Activated CD8-positive, alpha-beta memory T cell treated with anti-CD3 and anti-CD28 coated beads, Interleukin-2, amount 50 U/mL, for 1 hour (primary cell): ENCODE data around the gene ANXA8.
"Not testable (repeated sequence)": the region's sequence is repeated elsewhere in the genome, so short reads cannot be mapped to it uniquely, and the experiment has no call there.

Source experiments
- DNase-seq: peaks from one replicate; pipeline ENCODE4 v3.0.0-alpha.2; 2020; ENCODE audit errors: extremely low read depth

ANXA8 gene

GRCh38 chr10:47483923-47484322, at the start of gene ANXA8:
ANXA8 (minus strand) TSS chr10:47484115; CDS start chr10:47483933, 182 bp downstream.
- DNase-seq = not testable (repeated sequence)

- DNase-seq = not testable (repeated sequence)
Measured at GRCh38 chr10:47523475-47523874, 39.6 kb upstream of the ANXA8 start, which contains the start of gene AGAP9. AGAP9 (minus strand) TSS chr10:47523638; CDS start chr10:47523526, 112 bp downstream.

DNA sequence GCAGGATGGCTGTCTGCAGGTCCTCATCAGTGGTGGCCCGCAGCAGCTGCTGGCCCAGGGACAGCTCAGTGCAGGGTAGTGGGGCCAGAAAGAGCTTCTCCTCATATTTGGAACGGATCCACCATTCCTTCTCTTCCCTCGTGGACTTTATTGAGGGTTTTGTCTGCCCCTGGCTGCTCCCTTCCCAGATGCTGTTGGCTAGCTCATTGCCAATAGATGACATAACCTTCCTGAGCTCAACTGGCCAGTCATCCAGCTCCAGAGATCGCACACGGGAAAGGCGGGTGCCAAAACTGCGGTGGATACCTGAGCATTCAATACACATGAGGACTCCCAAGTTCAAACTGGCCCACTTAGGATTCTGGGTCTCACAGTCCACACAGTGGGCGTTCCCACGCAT, 18.4 kb upstream of the ANXA8 start:
- DNase-seq = not testable (repeated sequence)

DNA sequence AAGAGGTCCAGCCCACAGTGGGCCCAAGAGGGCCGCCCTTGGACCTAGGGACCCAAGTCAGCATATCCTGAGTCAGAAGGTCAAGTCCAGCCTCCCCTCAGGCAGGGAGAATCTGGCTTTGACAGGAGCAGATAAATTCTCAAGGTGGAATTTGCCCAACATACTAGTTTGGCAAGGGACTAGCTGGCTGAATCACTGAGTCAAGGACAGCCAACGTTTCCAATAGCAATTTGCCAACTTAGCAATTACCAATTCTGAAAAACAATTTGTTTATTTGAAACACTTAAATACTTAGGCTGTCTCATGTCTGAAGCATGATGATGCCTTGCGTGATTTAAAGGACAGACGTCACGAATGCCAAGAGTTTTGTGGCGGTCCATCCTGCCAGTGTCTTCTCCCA, 10.3 kb upstream of the ANXA8 start:
- not testable (repeated sequence) for DNase-seq

DNA sequence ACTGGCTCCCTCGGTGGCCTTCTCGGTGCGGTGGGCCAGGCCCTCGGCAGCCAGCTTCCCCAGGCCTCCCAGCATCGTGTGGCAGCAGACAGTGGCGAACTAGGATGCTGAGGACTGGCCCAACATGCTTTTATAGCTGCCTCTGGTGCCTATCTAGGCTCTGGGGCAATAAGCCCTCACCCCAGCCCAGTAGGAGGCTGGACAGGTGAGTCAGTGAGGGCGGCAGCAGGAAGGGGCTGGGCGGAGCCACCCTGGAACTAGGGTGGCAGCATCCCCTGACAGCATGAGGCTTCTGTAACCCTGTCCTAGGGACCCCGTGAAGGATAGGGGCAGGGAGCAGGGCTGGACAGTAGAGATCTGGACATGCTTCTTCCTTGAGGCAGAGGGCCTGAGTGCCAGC, 7.7 kb upstream of the ANXA8 start, which contains the start of gene FAM25G:
FAM25G (minus strand) TSS at position 101 of the 400 bp plus-strand sequence; CDS start at position 75, 26 bp downstream.
- DNase-seq = not testable (repeated sequence)

DNA sequence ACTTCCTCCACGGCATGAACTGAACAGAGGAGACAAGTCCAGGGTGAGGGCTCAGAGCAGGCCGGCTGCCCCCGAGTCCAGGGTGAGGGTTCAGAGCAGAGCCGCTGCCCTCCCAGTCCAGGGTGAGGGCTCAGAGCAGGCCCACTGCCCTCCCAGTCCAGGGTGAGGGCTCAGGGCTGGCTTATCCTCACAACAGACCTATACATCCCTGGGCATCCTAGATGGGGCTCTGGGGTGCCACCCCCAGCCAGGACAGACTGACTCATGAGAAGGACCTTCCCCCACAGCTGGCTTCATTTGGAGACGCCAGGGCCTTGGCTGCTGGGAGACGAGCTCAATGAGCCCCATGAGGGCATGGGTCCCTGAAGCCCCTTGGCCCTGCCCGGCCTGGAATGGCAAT, 5.7 kb upstream of the ANXA8 start:
- DNase-seq = not testable (repeated sequence)

GRCh38 chr10:47485943-47486342, 2.0 kb upstream of the ANXA8 start:
- DNase-seq = not testable (repeated sequence)

- not testable (repeated sequence) for DNase-seq
Measured at GRCh38 chr10:47484786-47485185, 871 bp upstream of the ANXA8 start.

DNA sequence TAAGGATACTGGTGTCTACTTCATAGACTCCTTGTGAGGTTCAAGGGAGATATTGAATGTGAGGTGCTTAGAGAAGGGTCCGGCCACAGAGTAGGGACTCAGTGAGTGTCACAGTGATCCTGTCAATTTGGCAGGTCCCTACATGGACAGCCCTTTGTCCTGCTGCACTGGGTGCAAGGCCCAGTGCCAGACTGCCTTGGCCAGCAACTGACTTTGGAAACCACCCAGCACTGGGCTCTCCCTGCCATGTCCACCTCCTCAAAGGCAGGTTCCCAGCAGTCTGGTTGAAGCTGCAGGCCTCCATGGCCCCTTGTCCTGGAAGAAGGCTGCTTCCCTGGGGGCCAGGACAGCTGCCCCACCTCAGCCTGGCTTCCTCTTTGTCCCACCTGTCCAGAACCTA, 1.5 kb downstream of the ANXA8 start:
- not testable (repeated sequence) for DNase-seq

DNA sequence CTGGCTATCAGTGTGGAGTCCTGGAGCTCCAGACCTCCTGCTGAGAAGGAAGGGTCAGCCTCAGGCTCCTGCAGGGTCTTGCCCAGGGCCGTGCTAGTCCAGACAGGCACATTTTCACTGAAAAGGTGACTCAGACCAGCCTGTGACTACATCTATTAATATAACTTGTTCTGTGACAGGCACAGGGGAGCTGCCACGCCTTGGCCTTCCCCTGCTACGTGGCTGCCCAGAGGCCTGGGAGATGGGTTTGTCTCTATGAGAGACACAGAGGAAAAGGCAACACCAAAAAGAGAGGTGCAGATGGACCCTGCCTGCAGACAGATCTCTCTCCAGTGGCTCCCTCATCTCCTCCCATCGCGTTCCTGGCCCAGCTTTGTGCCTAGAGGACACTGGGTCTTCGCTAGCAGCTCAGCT, 2.1 kb downstream of the ANXA8 start:
- not testable (repeated sequence) for DNase-seq

- not testable (repeated sequence) for DNase-seq
Measured at GRCh38 chr10:47481182-47481766, 2.6 kb downstream of the ANXA8 start.

DNA sequence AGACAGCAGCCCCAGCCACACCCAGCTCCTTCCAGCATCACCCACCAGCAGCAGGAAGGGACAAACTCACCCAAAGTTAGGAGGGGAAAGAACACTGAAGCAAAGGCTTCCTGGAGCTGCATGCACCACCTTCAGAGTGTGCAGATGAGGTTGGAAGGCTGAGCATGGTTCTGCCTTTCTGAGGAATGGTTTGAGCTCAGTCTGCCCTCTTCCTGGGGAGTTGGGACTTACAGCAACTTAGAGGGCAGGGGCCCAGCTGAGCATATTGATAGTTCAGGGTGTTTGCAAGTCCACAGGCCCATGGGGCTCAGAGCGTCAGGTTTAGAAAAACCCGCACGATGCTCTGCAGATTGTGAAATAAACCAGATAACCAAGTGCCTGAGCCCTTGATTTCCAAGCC, 3.8 kb downstream of the ANXA8 start:
- not testable (repeated sequence) for DNase-seq

DNA sequence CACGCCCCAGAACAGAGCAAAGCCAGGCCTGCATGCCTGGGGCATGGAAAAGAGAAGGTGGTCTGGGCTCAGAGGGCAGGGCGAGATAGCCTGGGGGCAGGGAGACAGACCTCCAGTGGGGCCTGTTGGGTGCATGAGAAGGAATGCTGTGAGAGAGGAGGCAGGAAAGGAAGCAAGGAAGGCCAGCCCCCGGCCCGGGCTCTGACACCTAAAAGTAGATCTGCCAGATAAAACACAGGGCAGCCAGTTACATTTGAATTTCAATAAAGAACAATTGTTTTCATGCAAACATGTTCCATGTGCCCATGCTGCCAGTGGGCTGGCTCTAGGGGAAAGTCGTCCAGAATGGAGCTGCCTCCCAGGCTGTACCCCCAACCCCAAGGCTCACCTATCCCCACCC, 5.8 kb downstream of the ANXA8 start:
- not testable (repeated sequence) for DNase-seq

DNA sequence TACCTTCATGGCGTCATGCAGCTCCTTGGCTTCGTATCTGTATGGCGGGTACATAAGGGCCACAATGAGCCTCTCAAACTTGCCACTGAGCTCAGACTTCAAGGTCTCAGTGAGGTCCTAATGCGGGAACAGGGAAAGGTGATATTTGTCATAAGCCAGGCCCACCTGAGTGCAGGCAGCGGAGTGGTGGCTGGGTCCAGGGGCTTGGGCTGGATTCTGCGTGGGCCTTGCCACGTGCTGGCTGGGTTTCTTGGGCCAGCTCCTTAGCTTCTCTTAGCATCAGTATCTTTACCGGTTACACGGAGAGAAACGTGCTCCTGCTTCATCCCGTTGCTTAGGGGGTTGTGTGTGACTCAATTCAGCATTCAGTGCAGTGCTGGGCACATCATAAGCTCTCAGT, 6.8 kb downstream of the ANXA8 start:
- not testable (repeated sequence) for DNase-seq

DNA sequence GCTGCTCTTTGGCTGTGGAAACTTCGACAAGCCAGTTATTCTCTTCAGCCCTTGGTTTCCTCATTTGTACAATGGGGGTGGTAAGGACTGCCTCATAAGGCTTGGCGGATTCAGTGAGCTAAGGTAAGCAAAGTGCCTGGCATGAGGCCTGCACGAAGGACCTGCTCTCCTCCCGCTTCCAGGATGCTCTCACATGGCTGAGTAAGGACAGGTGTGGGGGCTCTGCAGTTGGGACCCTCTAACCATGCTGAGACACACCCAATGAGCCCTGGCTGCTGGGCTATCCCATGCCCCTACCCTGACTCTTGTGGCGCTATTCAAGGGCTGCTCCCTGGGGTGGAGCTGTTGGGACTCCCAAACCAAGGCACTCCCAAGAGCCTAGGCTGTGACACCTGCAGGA, 8.8 kb downstream of the ANXA8 start:
- not testable (repeated sequence) for DNase-seq

- DNase-seq = not testable (repeated sequence)
Measured at GRCh38 chr10:47473516-47473915, 10.4 kb downstream of the ANXA8 start.

GRCh38 chr10:47472647-47473046, 11.3 kb downstream of the ANXA8 start:
- not testable (repeated sequence) for DNase-seq

DNA sequence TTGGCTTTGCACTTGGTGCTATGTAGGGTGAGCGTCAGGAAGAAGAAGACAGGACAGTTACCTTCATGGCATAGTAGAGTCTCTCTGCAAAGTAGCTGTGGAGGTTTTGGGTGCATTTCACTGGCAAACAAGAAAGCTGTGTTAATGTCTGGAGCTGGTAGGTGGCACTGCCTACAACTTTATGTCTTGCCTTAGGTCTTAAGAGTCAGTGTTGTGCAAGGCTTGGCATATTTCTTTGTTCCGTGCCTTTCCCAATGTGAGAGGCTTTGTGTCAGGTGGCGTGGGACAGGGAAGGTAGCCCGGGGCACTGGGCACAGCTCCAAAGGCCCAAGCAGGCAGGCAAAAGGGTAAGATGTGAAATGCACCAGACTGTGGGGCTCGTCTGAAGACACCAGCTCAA, 11.8 kb downstream of the ANXA8 start:
- DNase-seq = not testable (repeated sequence)

GRCh38 chr10:47468731-47469528, 15.0 kb downstream of the ANXA8 start:
- not testable (repeated sequence) for DNase-seq

- not testable (repeated sequence) for DNase-seq
Measured at GRCh38 chr10:47467957-47468356, 16.0 kb downstream of the ANXA8 start.

- DNase-seq = not testable (repeated sequence)
Measured at GRCh38 chr10:47467458-47467857, 16.5 kb downstream of the ANXA8 start.

GRCh38 chr10:47465216-47465917, 18.5 kb downstream of the ANXA8 start:
- DNase-seq = not testable (repeated sequence)
